GM21723 (cell line): Measurements from ENCODE around the gene CAPZA1.
A peak's percentile ranks its signal among the peaks of the same experiment; 100 is the strongest.

ENCODE experiments used
- ATAC-seq: cut with Tn5 transposase; IDR thresholded peaks from one replicate; pipeline ENCODE4 v1.9.1; 2021; ENCODE audit warnings: mild to moderate bottlenecking, moderate library complexity; ENCODE audit not compliant: unreplicated experiment

Gene CAPZA1

DNA sequence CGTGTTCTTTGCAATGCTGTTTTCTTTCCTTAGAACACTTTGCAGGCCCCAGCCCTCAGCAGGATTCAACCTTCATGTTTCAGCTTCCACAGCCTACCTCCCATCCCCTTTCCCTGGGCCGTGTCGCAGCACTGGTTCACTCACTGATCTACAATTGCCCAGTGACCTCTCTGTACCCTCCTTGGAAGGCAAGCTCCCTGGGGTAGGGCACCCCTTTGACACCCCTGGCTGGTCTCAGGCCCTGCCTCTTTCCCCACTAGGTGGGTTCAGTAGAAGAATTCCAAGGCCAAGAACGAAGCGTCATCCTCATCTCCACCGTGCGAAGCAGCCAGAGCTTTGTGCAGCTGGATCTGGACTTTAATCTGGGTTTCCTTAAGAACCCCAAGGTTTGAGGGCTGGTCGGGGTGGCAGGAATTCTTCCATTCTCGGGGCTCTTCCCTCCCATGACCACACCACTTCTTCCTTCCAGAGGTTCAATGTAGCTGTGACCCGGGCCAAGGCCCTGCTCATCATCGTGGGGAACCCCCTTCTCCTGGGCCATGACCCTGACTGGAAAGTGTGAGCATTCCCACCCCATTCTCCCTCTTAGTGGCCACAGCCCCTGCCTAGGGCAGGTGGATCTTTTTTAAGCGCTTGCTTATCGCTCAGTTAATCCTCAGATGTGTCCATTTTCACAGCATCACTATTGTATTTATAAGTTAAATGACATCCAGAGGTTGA is 80.0 kb downstream of the CAPZA1 start:
- no peak for ATAC-seq

DNA sequence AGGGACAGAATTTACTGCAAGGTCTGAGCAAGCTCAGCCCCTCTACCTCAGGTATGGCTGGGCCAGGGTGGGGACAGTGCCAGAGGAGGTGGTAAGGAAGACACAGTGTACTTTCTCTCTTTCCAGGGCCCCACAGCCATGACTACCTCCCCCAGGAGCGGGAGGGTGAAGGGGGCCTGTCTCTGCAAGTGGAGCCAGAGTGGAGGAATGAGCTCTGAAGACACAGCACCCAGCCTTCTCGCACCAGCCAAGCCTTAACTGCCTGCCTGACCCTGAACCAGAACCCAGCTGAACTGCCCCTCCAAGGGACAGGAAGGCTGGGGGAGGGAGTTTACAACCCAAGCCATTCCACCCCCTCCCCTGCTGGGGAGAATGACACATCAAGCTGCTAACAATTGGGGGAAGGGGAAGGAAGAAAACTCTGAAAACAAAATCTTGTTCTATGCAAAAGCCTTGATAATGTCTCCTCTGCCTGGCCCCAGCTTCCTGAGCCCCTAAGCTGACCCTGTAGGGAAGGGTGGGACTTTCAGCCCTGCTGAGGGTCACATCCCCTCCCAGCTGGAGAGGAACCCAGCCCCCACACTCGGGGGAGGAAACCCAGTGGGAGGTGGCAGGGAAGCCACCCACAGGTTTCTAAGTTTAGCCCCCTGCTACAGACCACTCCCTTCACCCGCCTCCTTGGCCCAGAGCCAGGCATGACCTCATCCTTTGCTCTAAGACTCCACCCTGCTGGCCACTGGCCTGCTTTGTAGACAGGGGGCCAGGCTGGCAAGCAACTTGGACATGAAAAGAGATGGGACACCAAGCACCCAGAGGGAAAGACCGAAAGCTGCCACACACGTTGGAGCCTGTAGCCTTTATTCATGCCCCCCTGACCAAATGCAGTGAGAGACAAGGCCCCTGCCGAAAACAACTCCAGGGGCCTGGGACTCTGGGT is 80.9 kb downstream of the CAPZA1 start:
- peak; percentile 51 for ATAC-seq

DNA sequence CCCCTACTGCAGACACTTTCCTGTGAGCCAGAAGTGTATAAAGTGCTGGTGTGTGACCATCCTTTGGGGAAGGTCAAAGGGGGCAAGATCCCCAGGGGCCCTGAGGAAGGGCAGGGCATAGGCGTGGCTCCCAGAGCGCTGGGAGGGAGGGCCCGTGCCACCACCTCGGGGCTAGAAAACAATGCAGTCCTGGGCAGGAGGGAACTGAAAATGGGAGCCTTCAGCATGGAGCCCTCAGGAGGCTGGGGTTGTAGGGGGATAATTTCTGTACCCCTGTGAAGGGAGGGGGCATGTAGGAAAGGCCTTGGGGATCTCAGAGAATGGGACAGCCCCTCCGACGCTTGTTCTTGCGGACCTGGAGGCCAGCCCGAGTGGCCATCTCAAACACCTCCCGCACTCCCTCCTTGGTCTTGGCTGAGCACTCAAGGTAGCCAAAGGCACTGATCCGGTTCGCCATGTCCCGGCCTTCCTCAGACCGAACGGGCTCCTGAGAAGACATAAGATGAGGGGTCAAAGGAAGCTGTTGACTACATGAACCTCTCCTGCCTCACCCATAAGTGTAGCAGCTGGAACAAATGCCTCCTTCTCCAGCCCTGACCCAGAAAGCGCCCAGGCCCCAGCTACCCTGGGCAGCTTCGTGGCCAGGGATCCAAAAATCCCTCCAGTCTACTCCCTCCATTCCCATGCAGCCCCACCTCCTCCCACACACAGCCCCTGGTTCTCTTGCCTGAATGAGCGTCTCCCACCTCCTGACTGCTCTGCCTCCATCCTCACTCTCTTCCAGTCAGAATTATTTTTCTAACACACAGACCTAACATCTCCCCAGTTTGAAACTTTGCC is 81.8 kb downstream of the CAPZA1 start:
- no peak for ATAC-seq

DNA sequence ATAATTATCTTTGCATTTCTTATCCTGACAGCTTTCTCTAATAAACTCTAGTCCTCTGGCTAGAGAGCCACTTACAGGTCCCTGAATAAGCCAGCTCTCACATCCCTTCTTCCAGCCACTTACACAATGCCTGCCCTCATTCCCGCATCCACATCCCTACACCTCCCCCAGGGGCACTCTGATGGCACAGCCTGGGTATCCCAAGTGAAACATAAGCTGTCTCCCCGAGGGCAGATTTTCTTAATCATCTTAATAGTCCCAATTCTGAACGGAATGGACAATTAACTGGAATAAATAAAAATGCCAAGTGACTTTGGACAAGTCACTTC is 82.4 kb downstream of the CAPZA1 start:
- no peak for ATAC-seq

DNA sequence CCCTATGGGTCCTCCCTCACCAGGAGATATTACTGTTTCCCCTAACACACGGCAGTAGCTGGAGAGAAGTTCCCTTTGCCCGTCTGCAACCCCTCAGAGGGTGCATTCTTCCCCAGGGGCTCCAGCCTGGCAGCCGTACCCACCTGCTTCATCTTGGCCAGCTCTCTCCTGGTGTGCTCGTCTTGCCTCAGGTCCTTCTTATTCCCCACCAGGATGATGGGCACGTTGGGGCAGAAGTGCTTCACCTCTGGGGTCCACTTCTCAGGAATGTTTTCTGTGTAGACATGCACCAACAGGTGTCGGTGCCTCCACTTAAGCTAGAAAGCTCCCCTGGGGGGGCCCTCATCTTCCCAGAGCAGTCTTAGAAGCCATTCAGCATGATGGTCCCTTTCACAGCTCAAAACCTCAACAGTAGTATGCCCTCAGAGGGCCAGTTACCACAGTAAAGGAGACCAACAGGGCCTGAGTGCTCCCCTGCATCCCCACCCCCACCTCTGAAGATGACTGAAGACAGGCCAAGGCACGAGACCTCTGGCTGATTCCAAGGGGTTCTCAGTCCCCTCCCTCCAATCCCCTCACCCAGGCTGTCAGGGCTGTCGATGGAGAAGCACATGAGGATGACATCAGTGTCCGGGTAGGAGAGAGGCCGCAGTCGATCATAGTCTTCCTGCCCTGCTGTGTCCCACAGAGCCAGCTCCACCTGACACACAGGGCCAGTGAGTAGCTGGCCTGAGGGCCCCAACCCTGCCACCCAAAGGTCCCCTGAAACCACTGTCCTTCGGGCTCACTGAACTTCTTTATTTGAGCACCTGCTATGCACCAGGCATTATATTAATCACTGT is 83.0 kb downstream of the CAPZA1 start:
- no peak for ATAC-seq

DNA sequence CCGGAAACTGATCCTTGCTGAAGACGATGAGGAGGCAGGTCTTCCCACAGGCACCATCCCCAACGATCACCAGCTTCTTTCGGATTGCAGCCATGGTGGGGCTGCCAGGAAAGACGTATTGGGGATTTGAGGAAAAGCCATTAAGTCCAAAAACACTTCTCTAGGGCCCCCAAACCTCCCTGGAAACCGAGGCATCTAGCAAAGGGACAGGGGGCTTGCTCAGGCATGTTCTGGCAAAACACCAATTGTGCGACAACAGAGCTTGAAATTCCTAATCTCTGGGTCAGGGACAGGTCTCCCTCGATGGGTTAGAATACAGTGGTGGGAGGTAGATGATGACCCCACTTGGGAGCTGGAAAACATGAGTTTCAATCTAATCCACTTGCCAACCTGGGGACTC is 84.1 kb downstream of the CAPZA1 start:
- no peak for ATAC-seq

DNA sequence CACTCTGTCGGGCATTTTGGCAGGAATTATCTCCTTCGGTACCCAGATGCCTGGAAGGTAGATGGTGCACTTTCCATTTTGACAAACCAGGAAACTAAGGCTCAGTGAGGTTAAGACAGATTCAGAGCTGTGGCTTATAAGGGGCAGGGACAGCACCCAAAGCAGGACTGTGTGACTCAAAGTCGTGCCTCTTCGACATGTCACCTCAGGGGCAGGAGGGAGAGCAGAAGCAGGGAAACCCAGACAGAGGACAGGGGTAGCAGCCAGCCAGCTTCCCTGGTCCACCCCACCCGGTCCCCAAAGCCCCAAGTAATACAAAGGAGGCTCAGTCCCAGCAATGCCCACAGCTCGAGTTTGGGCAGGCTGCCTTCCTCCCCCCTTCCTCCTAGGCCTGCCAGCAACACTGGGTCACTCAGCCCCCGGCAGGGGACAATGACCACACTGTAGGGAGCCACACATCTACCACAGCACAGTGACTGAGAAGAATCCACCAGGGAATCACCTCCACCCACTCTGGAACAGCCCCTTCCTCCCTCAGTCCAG is 84.8 kb downstream of the CAPZA1 start:
- ATAC-seq = no peak

DNA sequence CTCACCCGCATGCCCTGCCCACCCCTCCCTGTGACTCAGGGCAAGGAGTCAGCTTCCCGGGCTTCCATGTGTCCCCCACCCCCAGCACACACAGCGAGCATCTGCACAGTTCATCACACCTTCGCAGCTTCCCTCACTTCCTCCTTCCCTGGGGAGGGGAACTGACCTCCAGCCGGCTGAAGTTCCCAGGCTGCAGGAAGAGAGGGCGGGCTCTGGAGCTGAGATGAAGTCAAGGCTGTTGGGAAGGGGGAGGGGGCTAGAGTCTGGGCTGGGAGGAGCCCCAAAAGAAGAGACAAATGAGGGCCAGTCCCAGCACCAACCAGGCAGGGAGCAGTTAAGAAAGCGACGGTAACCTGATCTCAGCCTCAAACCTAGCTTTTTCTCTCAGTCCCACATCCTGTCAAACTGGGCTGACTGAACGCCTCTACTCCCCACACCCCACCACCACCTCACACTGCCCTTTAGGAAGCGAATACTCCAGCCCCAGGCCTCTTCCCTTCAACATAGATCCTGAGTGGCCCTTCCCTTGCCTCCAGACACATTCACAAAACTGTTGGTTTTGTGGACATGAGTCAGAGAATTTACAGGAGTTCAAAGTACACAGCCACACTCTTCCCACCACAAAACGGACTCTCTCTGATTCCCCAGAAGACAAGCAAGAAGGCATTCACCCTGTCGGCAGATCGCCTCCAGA is 85.4 kb downstream of the CAPZA1 start:
- peak; percentile 64 for ATAC-seq

DNA sequence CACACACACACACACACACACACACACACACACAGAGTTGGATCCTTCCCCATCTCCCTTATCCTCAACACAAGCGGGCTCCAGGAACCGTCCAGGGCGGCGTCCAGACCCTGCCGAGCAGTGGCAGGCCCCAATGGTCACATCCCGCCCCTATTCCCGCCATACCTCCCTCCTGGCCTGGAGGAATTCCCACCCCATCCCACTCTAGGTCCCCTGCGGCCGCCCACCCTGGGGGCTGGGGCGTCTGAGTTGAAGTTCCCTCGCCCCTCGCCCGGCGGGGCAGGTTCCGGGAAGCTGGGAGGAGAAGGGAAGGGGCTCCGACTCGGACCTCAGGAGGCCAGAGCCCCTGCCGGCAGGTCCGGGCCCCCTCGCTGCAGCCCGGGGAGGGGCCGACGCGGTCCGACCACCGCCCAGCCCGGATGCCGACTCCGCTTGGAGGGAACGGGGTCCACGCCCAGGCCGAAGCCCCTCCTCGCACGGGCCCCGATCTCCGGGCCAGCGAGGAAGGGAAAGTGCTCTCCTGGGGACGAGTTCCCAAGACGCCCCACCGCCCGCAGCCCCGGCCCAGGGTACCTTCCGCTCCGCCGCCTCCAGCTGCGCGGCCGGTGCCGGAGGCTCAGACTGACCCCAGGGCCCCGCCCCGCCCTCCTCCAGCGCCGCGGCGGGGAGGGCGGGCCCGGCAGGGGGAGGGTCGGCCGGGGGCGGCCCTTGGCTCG is 87.0 kb downstream of the CAPZA1 start, which contains the start of gene RHOC:
TSS of gene RHOC (minus strand) at position 623 of the 716 bp plus-strand sequence. CDS start 3,328 bp downstream, outside the sequence.
- ATAC-seq = peak; percentile 63

DNA sequence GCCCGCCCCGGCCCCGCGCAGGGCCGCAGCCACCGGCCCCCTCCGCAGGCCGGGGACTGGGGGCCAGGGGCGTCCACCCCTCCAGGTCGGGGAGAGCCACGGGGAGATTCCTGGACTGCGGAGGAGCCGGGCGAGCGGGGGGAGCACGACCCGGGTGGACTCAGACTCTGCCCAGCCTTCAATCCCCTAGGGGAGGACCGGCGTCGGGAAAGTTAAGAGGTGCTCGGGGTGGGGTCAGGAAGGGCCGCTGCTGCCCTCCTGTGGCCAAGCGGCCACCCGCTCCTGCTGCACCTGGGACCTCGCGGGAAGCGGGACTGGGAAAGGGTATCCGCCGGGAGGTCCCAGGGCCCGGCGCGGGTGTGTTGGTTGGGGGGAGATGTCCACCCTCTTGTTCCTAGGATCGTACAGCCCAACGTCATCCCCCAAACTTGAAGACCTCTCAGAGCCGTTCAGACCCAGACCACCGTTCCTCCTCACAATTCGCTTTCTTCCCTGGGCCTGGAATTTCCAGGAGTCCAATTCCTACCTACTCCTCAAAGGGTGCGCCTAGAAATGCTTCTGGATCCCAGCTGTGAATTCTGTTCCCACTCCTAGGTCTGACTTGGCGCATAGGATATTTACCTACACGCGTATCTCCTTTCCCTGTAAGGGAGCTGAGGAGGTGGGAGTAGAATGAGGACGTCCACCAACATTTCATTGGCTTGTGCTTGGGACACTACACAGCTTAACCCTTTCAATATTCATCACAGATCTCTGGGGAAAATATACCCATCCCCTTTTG is 87.8 kb downstream of the CAPZA1 start:
- ATAC-seq = peak; percentile 59

DNA sequence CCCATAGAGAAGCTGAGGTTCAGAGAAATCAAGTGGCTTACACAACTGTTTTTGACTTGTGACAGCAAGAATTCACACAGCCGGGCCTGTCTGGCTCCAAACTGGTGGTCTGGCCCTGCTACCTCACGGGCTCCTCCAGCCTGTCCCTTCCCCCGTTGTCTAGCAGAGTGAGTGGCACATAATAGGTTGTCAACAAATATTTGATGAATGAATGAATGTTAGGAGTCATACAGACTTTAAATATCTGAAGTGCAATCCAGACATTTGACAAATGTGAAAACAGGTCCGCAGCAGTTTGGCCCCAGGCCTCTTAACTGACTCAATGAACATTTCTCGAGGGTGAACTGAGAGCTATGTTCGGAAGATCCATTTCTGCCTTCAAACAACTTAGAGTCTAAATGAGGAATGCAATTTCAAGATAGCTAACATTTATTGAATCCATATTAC is 88.4 kb downstream of the CAPZA1 start:
- ATAC-seq = no peak

DNA sequence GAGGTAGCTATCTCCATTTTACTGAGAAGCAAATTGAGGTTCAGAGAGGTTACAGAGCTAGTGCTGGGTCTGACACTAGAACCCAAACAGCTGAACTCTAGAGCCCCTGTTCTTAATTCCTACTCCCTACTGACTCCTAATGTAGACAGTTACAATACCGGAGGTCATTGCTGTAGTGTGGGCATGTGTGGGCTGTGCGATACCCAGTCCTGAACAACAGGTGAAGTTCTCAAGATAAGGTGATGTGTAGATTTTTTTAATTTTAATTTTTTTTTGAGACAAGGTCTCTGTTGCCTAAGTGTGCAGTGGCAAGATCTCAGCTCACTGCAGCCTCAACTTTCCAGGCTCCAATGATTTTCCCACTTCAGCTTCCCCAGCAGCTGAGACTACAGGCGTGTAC is 88.9 kb downstream of the CAPZA1 start:
- ATAC-seq = no peak

DNA sequence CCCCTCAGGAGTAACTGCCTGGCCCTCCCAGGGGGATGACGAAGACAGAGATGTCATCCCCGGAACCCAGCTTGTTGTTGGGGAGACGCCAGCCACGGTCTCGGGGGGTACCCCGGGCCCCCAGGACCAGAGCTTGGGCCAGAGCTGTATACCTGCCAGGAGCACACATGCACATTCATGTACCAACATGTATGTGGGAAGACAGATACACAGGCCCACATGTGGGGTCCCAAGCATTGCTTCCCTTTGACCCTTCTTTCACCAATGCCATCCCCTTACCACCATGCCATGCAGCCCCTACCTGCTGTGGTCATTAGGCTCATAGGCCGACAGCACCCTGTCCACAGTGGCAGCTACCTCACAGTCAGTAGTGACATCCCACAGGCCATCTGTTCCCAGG is 90.5 kb downstream of the CAPZA1 start:
- ATAC-seq = no peak

DNA sequence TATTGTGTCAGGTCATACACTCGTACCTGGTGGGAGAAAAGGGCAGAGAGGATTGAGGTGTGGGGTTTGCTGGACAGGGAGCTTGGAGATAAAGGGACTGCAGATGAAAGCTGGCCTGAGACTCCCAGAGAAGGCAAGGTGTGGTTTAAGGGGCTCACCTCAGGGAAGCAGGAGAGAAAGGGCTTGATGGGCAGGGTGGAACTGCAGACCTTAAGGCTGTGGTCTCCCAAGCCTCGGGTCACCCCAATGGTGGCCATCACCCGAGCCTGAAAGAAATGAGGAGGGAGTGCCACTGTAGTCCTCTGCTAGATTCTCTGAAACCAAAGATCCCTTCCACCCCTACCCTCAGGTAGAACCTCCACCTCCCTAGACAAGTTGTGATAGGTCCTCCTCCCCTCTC is 91.0 kb downstream of the CAPZA1 start:
- ATAC-seq = no peak

DNA sequence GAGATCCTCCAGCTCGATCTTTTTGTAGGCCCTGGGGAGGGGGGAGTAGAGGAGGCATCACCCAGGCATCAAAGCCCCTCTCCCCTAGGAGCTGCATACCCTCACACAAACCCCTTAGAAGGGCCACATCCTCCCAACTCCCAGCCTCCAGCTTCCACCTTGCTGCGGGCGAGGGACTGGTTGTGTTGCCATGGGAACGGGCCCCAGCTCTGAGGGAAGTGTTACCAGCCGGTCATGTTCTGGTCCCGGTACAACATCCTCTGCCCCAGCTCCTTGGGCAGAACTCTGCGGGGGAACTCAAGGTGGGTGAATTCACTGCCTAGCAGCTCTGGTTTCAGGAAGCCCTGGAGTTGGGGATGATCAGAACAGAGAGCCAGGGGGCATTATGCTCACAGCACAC is 91.4 kb downstream of the CAPZA1 start:
- no peak for ATAC-seq

DNA sequence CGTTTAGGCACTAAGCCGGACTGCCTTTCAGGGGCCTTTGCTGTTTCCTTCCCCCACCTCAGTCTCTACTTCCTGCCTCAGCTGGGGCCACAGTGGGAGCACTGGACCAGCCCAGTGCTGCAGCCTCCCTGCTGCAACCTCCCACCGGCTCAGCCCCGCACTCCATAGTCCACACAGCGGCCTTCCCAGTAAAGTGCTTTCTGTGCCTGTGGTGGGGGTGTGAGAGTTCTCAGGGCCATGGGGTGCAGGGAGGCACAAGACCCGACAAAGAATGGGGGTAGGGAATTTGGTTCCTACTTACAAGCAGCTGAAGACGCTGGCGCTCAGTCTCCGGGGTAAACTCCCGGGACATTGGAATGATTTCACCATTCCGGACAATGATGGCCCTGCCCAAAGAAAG is 92.0 kb downstream of the CAPZA1 start:
- no peak for ATAC-seq

DNA sequence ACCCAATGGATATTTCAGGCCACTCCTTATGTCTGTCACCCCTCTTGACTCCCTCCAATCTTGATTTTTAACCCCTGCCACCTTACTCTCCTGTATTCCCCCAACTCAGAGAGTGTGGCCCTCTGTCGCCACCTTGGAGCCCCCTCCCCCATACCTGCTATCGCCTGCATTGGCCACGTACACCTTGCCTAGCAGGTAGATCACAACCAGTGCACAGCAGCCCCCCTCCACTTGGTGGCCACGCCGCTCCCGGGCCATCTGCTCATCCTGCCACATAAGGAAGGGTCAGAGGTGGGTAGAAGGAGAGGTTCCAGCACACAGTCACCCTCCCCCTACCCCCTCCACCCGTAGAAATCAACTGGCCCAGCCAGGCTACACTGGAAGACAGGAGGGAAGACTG is 92.6 kb downstream of the CAPZA1 start:
- ATAC-seq = no peak

DNA sequence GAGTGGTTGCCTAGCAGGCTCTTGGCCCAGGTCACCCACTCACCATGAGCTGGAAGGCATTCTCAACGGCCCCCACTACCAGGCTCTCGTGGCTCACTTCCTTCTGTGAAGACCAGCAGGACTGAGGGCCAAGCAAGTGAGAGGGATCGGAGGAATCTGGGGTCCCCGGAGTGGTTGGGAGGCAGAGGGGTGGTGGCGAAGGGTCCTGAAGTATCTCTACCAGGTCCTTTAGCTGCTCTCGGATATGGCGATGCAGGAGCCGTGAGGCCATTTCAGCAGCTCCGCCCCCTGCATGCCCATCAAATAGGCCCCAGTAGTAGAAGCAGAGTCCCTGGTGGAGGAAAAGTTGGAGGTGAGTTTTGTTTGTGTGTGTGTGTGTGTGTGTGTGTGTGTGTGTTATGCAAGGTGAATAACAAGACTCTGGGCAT is 93.1 kb downstream of the CAPZA1 start:
- no peak for ATAC-seq
